Ovary (tissue), 9 donors: Measurements from ENCODE around the gene RHBDL1. TPM values are rescaled to one million over a fixed set of nuclear protein-coding genes. Genes with fewer than 3 reads are reported as not detected.

Source experiments
- DNase-seq, 5 donors: peaks; one replicate each; pipeline ENCODE4 v3.0.0-alpha.2; 2019 to 2020
- H3K27ac ChIP-seq, 2 donors: fragments of 200-600 bp; one replicate each; pipeline versions ENCODE4 v1.5.1 to v1.8.0; 2019 to 2022
- H3K27me3 ChIP-seq: fragments of 200-600 bp; one replicate; pipeline ENCODE4 v1.8.0; 2022
- H3K36me3 ChIP-seq: fragments of 200-600 bp; sonication (generic); one replicate; pipeline ENCODE4 v1.5.1; 2019
- H3K4me1 ChIP-seq: one replicate; pipeline ENCODE4 v1.8.1; 2013; ENCODE audit warnings: mild to moderate bottlenecking, moderate library complexity; ENCODE audit not compliant: insufficient read depth
- H3K4me3 ChIP-seq: fragments of 200-600 bp; sonication (generic); one replicate; pipeline ENCODE4 v1.5.1; 2017
- H3K9me3 ChIP-seq, 2 donors: fragments of 200-600 bp in 1 of 2; sonication (generic) in 1 of 2; one replicate each; pipeline versions ENCODE4 v1.5.1 to v1.8.1; 2013 to 2019; ENCODE audit warnings: mild to moderate bottlenecking in 1 of 2, moderate library complexity in 1 of 2
- EP300 ChIP-seq: sonication (generic); formaldehyde crosslinking; IDR thresholded peaks from one replicate; pipeline ENCODE4 v1.6.1; 2017; ENCODE audit warnings: antibody characterized with exemption
- POLR2A ChIP-seq: fragments of 450-650 bp; IDR thresholded peaks from one replicate; pipeline ENCODE4 v1.6.1; 2017; ENCODE audit warnings: antibody characterized with exemption, mild to moderate bottlenecking, moderate library complexity
- WGBS, 3 donors: extraction: QIAGEN DNeasy Blood & Tissue Kit in 1 of 3; methylation state at CpG; one replicate each; pipeline versions ENCODE4 v1.1.5 to v1.1.7; 2013 to 2017; 5-methylcytosine and 5-hydroxymethylcytosine counted together
- intact Hi-C, 4 donors: fragments of 100-400 bp; cut with DNase I; formaldehyde crosslinking; loops; one replicate each; pipeline versions ENCODE4 v1.11.0 to v1.15.1; 2022 to 2023
- polyA plus RNA-seq, 2 donors: library from polyadenylated mRNA; stranded (reverse); fragments of 200-250 nt in 1 of 2; fragments of 350-450 nt in 1 of 2; fragmentation: Illumina TruSeq in 1 of 2; extraction: RNeasy Lipid Tissue Mini Kit (QIAGEN cat#74804) in 1 of 2; gene quantifications; one replicate each; pipeline ENCODE4 v1.2.3, GENCODE V29; 2013 to 2014
- total RNA-seq, 7 donors: library from RNA; depleted of rRNA in 2 of 7; stranded (reverse); fragments of >200 nt in 2 of 7; fragmentation: NEBNext Ultra II Directional in 3 of 7; extraction: Animal tissue kit (Norgen Biotek cat#: 25700) in 3 of 7; gene quantifications; one replicate each; pipeline versions ENCODE4 v1.1.0 to v1.2.4, GENCODE V29; 2016 to 2023
- TF ChIP-seq, protein P1 (sequence below), 3 donors: fragments of 450-650 bp in 2 of 3; fragments of 200-600 bp in 1 of 3; IDR thresholded peaks; one replicate each; pipeline versions ENCODE4 v1.5.1 to v1.8.0; 2016 to 2022; ENCODE audit warnings: antibody characterized with exemption in 3 of 3, mild to moderate bottlenecking in 1 of 3
- donor health status: DM: no; HTN: no; CAD: no; lungs with moderate emphysema.
- donor health status: DM: no; HTN: no; CAD: no.
- donor health status: Bipolar disorder and iron deficiency.
- donor health status: DM: yes; HTN: yes; CAD: no.
- donor health status: DM: no; HTN: no; CAD: no.
- donor health status: DM: yes; HTN: yes; CAD: no.

Gene RHBDL1
- total and polyA plus RNA-seq, 9 donors: 0.50 to 4.3 (median 1.4) TPM; not detected in 1

DNA sequence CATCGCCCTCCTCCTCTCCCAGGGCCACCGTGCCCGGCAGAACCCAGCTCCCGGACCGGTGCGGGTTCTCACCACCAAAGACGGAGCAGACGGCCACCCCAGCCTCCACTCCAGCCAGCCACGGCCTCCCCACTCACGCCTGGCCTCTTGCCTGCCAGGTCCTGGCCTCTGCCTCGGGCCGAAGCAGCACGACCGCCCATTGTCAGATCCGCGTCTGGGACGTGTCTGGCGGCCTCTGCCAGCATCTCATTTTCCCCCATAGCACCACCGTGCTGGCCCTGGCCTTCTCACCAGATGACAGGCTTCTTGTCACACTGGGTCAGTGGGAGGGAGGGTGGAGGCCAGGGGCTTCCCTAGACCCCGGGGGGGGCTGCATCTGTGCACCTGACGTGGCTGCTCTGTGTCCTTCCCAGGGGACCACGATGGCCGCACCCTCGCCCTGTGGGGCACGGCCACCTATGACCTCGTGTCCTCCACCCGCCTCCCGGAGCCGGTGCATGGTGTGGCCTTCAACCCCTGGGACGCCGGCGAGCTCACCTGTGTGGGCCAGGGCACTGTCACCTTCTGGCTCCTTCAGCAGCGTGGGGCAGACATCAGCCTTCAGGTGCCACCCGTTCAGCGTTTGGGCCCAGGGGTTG is 14.2 kb upstream of the RHBDL1 start:
- no peaks in the 10 kb centered on the region for H3K27me3 ChIP-seq
- intact Hi-C loops: loop anchor here in 2 of 4 donors (5.0 to 10.0 kb wide), 3 partner anchors 79 to 277 kb away; partner anchors contain the start of gene PGAP6 (in 1 of the 2)
- H3K4me3 ChIP-seq: no peak overlapping the region
- peaks cover 5% of the 10 kb centered on the region for H3K4me1 ChIP-seq
- H3K27ac ChIP-seq: no peak overlapping the region
- DNase-seq: peak in 1 of 5 donors; percentile 60
- 46 to 51% (median 48%) methylated on average over 29 to 35 of the region's 35 CpGs for WGBS, 3 donors
- TF ChIP-seq, protein P1, sequence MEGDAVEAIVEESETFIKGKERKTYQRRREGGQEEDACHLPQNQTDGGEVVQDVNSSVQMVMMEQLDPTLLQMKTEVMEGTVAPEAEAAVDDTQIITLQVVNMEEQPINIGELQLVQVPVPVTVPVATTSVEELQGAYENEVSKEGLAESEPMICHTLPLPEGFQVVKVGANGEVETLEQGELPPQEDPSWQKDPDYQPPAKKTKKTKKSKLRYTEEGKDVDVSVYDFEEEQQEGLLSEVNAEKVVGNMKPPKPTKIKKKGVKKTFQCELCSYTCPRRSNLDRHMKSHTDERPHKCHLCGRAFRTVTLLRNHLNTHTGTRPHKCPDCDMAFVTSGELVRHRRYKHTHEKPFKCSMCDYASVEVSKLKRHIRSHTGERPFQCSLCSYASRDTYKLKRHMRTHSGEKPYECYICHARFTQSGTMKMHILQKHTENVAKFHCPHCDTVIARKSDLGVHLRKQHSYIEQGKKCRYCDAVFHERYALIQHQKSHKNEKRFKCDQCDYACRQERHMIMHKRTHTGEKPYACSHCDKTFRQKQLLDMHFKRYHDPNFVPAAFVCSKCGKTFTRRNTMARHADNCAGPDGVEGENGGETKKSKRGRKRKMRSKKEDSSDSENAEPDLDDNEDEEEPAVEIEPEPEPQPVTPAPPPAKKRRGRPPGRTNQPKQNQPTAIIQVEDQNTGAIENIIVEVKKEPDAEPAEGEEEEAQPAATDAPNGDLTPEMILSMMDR (IDR thresholded peaks at IDR 0.05): peak in 1 of 3 donors; percentile 62
- no peak for TF ChIP-seq POLR2A
- no peak for TF ChIP-seq EP300
- H3K9me3 ChIP-seq: no peaks in the 10 kb centered on the region
- no peaks in the 10 kb centered on the region for H3K36me3 ChIP-seq

DNA sequence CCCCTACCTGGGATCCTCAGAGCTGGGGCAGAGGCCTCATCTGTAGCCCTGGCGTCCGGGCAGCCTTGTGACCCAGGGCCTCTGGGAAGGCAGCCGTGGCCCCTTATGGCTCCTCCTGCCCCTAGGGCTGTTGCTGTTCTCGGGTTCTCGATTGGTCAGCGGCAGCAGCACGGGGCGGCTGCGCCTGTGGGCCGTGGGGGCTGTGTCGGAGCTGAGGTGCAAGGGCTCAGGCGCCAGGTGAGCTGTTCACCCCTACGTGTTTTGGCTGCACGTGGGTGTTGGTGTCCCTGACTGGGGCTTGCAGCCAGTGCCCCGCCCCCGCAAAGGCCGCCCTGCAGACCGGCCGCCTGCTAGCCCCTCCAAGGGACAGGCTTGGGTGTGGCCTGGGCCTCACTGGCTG is 13.4 kb upstream of the RHBDL1 start:
- no peaks in the 10 kb centered on the region for H3K9me3 ChIP-seq
- TF ChIP-seq, protein P1 (IDR thresholded peaks at IDR 0.05): no peak
- TF ChIP-seq EP300: no peak
- TF ChIP-seq POLR2A: no peak
- H3K36me3 ChIP-seq: no peaks in the 10 kb centered on the region
- intact Hi-C loops: loop anchor here in 2 of 4 donors (5.0 to 10.0 kb wide), 3 partner anchors 80 to 277 kb away; partner anchors contain the start of gene PGAP6 (in 1 of the 2)
- WGBS, 3 donors: 87 to 89% (median 87%) methylated on average over 15 to 19 of the region's 19 CpGs
- no peak overlapping the region for H3K27ac ChIP-seq
- H3K4me1 ChIP-seq: peaks cover 5% of the 10 kb centered on the region
- H3K27me3 ChIP-seq: no peaks in the 10 kb centered on the region
- H3K4me3 ChIP-seq: no peak overlapping the region
- DNase-seq: peak in 1 of 5 donors; percentile 43

DNA sequence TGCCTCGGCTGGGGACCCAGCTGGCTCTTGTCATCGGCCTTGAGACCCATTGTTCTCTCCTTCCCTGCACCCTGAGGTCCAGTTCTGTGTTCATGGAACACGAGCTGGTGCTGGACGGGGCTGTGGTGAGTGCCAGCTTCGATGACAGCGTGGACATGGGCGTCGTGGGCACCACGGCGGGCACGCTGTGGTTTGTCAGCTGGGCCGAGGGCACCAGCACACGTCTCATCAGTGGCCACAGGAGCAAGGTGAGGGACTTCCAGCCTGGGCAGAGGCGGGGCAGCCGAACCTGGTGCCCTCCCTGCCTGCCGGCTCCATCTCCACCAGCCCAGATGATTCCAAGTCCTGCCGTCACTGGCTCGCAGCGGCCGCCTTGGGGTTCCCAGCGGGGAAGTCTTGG is 12.9 kb upstream of the RHBDL1 start:
- 92 to 96% (median 93%) methylated on average over 19 to 21 of the region's 21 CpGs for WGBS, 3 donors
- H3K4me1 ChIP-seq: peaks cover 8% of the 10 kb centered on the region
- no peaks in the 10 kb centered on the region for H3K36me3 ChIP-seq
- H3K4me3 ChIP-seq: no peak overlapping the region
- no peak overlapping the region for H3K27ac ChIP-seq
- DNase-seq: no peak
- intact Hi-C loops: loop anchor here in 2 of 4 donors (5.0 to 10.0 kb wide), 3 partner anchors 80 to 278 kb away; partner anchors contain the start of gene PGAP6 (in 1 of the 2)
- H3K27me3 ChIP-seq: no peaks in the 10 kb centered on the region
- no peak for TF ChIP-seq EP300
- TF ChIP-seq, protein P1 (IDR thresholded peaks at IDR 0.05): no peak
- no peak for TF ChIP-seq POLR2A
- H3K9me3 ChIP-seq: no peaks in the 10 kb centered on the region

DNA sequence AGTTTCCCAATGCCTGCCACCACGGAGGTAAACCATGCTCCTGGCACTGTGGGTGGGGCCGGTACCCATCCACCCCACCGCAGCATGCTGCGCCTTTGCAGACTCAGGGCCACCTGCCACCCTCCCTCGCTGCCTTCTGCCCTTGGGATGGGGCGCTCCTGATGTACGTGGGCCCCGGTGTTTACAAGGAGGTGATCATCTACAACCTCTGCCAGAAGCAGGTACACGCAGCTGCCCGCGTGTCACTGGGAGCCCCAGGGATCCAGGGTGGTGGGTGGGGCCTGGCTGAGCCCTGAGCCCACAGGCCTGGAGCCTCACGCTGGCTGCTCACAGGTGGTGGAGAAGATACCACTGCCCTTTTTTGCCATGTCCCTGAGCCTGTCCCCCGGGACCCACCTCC is 8.9 kb upstream of the RHBDL1 start:
- Histone ChIP-seq H3K27me3 (no peaks in the 10 kb centered on the region), H3K27ac (no peak overlapping the region), H3K4me3 (no peak overlapping the region), H3K4me1 (peaks cover 12% of the 10 kb centered on the region), H3K36me3 (no peaks in the 10 kb centered on the region), H3K9me3 (no peaks in the 10 kb centered on the region)
- WGBS, 3 donors: 82 to 88% (median 86%) methylated on average over 10 to 13 of the region's 13 CpGs
- intact Hi-C loops: loop anchor here in 3 of 4 donors (5.0 to 10.0 kb wide), 3 partner anchors 99 to 282 kb away; partner anchors contain the start of genes NHLRC4 (in 1 of the 3), PGAP6 (in 1 of the 3) and PIGQ (in 1 of the 3)
- DNase-seq: no peak
- TF ChIP-seq, protein P1 (IDR thresholded peaks at IDR 0.05): no peak
- no peak for TF ChIP-seq POLR2A
- no peak for TF ChIP-seq EP300
